GM18502 (cell line): Measurements from ENCODE around the gene ZMYND8.
"Not testable (repeated sequence)": the region's sequence is repeated elsewhere in the genome, so short reads cannot be mapped to it uniquely, and the experiment has no call there.

ENCODE experiments used
- ATAC-seq: cut with Tn5 transposase; IDR thresholded peaks from one replicate; pipeline ENCODE4 v1.9.1; 2021; ENCODE audit warnings: mild to moderate bottlenecking; ENCODE audit not compliant: unreplicated experiment, poor library complexity

The ZMYND8 gene

DNA sequence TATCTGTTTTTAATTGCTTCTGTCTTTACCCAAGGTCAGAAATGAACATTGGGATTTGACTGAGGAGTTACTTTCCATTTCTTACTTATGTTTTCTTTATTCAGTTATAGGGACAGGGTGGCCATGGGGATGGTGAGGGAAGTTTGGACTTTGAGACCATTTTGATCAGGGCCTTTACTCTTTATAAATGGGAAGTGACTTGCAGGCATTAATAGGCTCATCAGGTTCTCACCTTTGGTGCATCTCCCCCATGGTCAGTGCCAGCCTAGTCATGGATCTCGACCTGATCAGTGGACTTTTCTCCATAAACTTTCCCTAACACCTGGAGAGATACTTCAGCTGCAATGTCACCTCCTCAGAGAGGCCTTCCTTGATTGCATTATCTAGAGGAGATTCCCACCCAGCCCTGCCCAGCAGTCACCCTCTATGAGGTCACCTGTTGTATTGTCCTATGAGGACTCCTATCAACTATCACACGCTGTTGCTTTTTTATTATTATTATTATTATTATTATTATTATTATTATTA, 16.8 kb upstream of the ZMYND8 start:
- ATAC-seq: no peak

DNA sequence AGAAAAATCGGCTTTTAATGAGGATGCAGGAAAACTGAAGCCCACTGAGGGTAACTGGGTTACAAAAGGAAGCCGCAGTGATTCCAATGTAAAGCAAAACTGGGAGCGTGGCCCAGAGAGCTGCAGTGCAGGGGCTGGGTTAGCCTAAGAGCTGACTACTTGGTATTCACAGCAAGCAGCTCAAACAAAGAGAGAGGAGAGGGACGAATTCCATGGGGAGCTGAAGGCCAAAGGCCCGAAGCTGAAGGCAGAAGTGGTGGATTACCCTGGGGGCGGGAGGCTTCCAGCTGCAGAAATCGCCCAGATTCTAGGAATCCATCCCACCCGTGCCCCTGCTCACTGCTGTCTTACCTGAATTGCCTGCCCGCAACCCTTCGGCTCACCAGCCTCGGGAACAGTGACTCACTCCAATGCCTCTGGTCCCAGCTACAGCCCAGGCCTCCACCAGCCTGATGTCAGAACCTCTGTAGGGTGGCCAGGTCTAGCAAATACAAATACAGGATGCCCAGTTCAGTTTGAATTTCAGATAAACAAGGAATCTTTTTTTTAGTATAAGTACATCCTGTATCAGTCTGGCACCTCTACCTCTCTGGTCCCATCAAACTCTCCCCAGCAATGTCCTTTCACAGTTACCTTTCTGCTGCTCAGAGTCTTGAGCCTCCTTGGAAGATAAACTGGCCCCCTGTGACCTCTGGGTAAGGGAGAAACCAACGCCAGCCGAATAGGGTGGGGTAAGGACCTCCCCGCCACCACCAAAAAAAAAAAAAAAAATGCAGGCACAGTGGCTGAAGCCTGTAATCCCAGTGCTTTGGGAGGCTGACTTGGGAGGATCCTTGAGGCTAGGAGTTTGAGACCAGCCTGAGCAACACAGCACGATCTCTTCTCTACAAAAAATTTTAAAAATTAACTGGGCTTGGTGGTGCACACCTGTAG, 14.6 kb upstream of the ZMYND8 start:
- ATAC-seq: no peak

GRCh38 chr20:47370214-47370613, 13.7 kb upstream of the ZMYND8 start:
- no peak for ATAC-seq

DNA sequence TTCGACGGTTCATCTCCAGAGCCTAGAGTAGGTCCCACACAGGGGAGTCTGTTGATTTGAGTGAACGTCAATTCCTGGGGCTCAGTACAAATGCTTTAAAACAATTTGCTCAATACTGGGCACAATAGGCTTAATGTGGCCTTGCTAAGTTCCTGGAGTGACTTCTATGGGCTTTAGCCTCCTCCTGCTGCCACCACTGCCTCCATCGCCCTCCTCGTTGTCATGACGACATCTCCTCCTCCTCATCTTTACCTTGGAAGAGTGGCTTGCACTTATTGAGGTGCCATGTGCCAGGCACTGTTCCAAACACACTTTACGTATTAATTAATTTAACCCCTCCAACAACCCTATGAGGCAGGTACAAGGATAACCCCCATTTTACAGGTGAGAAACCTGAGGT, 11.8 kb upstream of the ZMYND8 start:
- no peak for ATAC-seq

DNA sequence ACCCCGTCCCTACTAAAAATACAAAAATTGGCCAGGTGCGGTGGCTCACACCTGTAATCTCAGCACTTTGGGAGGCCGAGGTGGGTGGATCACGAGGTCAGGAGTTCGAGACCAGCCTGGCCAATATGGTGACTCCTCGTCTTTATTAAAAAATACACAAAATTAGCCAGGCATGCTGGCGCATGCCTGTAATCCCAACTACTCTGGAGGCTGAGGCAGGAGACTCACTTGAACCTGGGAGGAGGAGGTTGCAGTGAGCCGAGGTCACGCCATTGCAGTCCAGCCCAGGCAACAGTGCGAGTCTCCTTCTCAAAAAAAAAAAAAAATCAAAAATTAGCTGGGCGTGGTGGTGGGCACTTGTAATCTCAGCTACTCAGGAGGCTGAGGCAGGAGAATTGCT, 9.8 kb upstream of the ZMYND8 start:
- ATAC-seq: not testable (repeated sequence)

DNA sequence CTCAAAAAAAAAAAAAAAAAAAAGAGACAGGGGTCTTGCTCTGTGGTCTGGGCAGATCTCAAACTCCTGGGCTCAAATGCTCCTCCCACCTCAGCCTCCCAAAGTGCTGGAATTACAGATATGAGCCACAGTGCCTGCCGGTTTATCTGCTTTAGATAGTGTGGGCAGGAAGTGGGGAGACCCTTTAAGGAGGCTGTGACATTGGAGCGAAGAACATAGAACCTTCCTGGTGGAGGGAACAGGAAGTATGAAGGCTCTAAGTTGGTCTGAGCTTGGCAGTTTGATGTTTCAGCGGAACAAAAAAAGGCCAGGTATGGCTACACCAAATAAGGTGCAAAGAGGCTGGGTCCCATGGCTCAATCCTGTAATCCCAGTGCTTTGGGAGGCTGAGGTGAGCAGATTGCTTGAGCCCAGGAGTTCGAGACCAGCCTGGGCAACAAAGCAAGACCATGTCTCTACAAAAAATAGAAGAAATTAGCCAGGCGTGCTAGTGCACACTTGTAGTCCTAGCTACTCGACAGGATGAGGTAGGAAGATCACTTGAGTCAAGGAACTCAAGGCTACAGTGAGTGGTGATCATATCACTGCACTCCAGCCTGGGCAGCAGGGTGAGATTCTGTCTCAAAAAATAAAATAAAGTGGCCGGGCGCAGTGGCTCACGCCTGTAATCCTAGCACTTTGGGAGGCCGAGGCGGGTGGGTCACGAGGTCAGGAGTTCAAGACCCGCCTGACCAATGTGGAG, 8.7 kb upstream of the ZMYND8 start:
- no peak for ATAC-seq

GRCh38 chr20:47362361-47363219, 6.1 kb upstream of the ZMYND8 start:
- no peak for ATAC-seq

- no peak for ATAC-seq
Observed at GRCh38 chr20:47361057-47361915, 4.8 kb upstream of the ZMYND8 start.

- no peak for ATAC-seq
Observed at GRCh38 chr20:47360297-47361056, 4.0 kb upstream of the ZMYND8 start.

DNA sequence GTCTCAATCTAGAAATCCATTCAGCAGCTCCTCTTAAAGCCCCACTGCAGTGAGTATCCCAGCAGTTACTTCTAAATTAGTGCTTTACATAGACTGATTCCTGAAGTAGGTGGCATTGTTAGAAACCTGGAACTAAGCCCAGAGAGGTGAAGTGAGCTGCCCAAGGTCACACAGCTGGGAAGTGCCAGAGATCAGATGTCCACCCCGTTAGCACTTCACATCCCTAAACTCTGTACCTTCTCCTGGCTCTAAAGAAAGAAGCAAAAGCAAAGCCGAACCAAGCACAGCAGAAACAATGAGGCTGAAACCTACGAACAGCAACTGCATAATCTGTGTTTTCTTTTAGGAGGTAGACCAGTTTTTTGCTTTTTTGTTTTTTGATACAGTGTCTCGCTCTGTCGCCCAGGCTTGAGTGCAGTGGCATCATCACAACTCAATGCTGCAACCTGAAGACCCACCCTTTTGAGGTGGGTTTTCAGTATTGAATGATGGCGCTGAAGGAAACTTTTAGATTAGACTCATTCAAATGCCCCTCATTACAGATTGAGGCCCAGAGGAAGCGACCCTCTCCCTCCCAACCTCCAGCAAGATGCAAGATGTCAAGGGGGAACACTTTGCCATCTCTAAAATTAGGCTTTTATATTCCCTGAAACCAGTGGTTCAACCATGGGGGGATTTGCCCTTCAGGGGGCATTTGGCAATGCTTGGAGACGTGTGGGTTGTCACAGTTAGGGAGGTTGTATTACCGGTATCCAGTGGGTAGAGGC, 3.2 kb upstream of the ZMYND8 start:
- ATAC-seq: no peak

GRCh38 chr20:47358672-47359529, 2.4 kb upstream of the ZMYND8 start:
- ATAC-seq: no peak

GRCh38 chr20:47358039-47358671, 1.7 kb upstream of the ZMYND8 start:
- no peak for ATAC-seq

- ATAC-seq: peak; percentile 54
Observed at GRCh38 chr20:47357296-47358038, 968 bp upstream of the ZMYND8 start.

GRCh38 chr20:47356220-47356525, 326 bp downstream of the ZMYND8 start:
- ATAC-seq: no peak

DNA sequence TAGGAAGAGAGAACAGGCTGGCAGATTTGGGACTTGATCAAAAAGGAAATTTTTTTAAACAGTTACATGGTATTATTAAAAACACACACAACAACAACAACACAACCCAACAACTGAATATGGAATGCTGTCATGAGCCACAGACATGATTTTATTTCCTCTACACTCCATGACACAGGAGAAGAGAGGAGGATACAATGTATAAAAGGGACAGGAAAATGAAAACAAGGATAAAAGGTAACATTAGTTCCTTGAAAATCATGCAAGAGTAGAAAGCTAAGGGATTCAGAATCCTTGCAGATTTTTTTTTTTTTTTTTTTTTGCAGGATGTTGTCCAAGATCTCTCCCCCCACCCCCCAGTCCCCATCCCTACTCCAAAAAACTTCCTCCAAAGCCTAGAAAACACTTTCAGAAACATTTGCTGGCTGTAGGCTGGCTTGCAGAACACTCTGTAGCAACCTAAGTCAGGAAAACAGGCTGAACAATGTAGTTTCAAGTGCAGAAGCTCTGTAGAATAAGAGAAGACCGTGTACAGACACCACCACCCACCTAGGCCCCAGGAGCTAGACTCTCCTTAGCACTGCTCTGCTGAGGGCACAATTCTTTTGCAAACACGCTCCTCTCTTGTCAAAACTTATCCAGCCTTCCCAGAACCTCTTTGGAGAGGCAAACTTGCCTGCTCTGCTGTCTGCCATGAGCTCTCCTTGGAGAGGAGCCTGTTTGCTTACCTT, 845 bp downstream of the ZMYND8 start:
- ATAC-seq: no peak
